ENCODE results near the gene PGBD1.
A peak's percentile ranks its signal among the peaks of the same experiment; 100 is the strongest.

The PGBD1 gene

GRCh38 chr6:28336284-28337120, 55.1 kb downstream of the PGBD1 start:
- peak; percentile 31 to 70 for DNase-seq

- DNase-seq: no peak
Observed at GRCh38 chr6:28337121-28337520, 55.7 kb downstream of the PGBD1 start.

GRCh38 chr6:28340310-28341095, 59.1 kb downstream of the PGBD1 start:
- DNase-seq: no peak

GRCh38 chr6:28343898-28344677, 62.7 kb downstream of the PGBD1 start:
- no peak for DNase-seq

GRCh38 chr6:28345201-28345600, 63.8 kb downstream of the PGBD1 start:
- DNase-seq: no peak

GRCh38 chr6:28347119-28347518, 65.7 kb downstream of the PGBD1 start:
- no peak for DNase-seq

GRCh38 chr6:28349344-28349891, 68.0 kb downstream of the PGBD1 start:
- no peak for DNase-seq

GRCh38 chr6:28349892-28350737, 68.7 kb downstream of the PGBD1 start, which contains the start of gene ZKSCAN3:
TSS of gene ZKSCAN3 (plus strand) at chr6:28349947. CDS start at chr6:28359587, 9,640 bp downstream.
- DNase-seq: peak; percentile 84

GRCh38 chr6:28351087-28351486, 69.7 kb downstream of the PGBD1 start:
- DNase-seq: no peak

- DNase-seq: no peak
Observed at GRCh38 chr6:28351493-28351925, 70.1 kb downstream of the PGBD1 start.

Measured in CD4-positive, alpha-beta T cell treated with Interleukin-4 for 1 hour (primary cell).